ENCODE measurements around the gene SAV1. TPM values are rescaled to one million over a fixed set of nuclear protein-coding genes. Genes with fewer than 3 reads are reported as not detected.

Gene SAV1
- total RNA-seq, 1 experiment from 2014 or later = 64.1 TPM

DNA sequence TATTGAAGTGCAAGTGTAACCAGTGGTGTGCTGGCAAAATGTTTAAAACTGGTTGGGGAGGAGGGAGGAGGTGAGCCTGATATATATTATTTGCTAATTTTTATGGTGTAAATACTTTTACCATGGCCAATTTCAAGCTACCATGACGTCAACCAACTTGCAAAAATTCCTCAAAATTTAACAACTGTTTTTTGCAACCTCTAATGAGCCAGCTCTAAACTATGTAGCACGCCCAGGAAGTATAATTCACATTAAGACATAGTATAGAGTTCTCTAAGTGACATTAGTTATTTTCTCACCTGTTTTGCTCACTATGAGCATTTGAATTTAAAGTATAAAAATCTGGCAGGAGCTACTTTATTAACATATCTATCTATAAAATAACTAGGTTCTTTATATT lies 66.7 kb downstream of the SAV1 start:
- ChIA-PET CTCF (interaction anchor here (0.6 to 2.9 kb wide), 17 partner anchors 9 to 337 kb away, joined by 3 to 33 read pairs (median 4); partner anchors contain the start of genes ATL1 and SAV1), POLR2A (interaction anchor here (1.6 kb wide), 1 partner anchor 42 kb away, joined by 5 read pairs; the partner anchor contains the start of gene ATL1)
- no peak for ATAC-seq

GRCh38 chr14:50600849-50601248 lies 67.3 kb downstream of the SAV1 start:
- Mint-ChIP-seq H3K4me3 (no peak overlapping the region), H3K36me3 (no peaks in the 10 kb centered on the region; the same call in 1 of the 2 replicates), H3K4me1 (peaks cover 18% of the 10 kb centered on the region), H3K27ac (no peak overlapping the region), H3K27me3 (ENCODE audit: low read depth) (no peaks in the 10 kb centered on the region), H3K9me3 (no peaks in the 10 kb centered on the region)
- ChIA-PET POLR2A (interaction anchor here (1.6 kb wide), 1 partner anchor 41 kb away, joined by 5 read pairs; the partner anchor contains the start of gene ATL1), CTCF (interaction anchor here (0.6 to 2.9 kb wide), 19 partner anchors 9 to 338 kb away, joined by 3 to 33 read pairs (median 4); partner anchors contain the start of gene SAV1)
- peak; percentile 65; the same call in 1 of the 2 replicates for ATAC-seq
- DNase-seq (ENCODE audit: low spot score) = no peak
- TF ChIP-seq ZNF121 (CRISPR knock-in tag; IDR thresholded peaks at IDR 0.05) (peak; percentile 81), ETV6 (CRISPR knock-in tag; IDR thresholded peaks at IDR 0.05) (no peak)

More for the DNA sequence above, 66.7 kb downstream of the SAV1 start:
- no peak overlapping the region for H3K4me3 Mint-ChIP-seq
- no peak for DNase-seq (ENCODE audit: low spot score)
- H3K27ac Mint-ChIP-seq = no peak overlapping the region
- no peaks in the 10 kb centered on the region for H3K27me3 Mint-ChIP-seq (ENCODE audit: low read depth)
- TF ChIP-seq, protein P1, sequence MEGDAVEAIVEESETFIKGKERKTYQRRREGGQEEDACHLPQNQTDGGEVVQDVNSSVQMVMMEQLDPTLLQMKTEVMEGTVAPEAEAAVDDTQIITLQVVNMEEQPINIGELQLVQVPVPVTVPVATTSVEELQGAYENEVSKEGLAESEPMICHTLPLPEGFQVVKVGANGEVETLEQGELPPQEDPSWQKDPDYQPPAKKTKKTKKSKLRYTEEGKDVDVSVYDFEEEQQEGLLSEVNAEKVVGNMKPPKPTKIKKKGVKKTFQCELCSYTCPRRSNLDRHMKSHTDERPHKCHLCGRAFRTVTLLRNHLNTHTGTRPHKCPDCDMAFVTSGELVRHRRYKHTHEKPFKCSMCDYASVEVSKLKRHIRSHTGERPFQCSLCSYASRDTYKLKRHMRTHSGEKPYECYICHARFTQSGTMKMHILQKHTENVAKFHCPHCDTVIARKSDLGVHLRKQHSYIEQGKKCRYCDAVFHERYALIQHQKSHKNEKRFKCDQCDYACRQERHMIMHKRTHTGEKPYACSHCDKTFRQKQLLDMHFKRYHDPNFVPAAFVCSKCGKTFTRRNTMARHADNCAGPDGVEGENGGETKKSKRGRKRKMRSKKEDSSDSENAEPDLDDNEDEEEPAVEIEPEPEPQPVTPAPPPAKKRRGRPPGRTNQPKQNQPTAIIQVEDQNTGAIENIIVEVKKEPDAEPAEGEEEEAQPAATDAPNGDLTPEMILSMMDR (IDR thresholded peaks at IDR 0.05) = no peak
- no peak for TF ChIP-seq CREB1 (CRISPR knock-in tag; IDR thresholded peaks at IDR 0.05)
- H3K4me1 Mint-ChIP-seq = peaks cover 18% of the 10 kb centered on the region
- H3K9me3 Mint-ChIP-seq = no peaks in the 10 kb centered on the region
- H3K36me3 Mint-ChIP-seq = no peaks in the 10 kb centered on the region; the same call in 1 of the 2 replicates

- 0 out of 2 replicates have a peak overlapping the region, but pooled peaks have one; percentile 39 for H3K27ac Mint-ChIP-seq
- POLR2A ChIA-PET = interaction anchor here (1.6 kb wide), 1 partner anchor 40 kb away, joined by 5 read pairs; the partner anchor contains the start of gene ATL1
- H3K36me3 Mint-ChIP-seq = no peaks in the 10 kb centered on the region; the same call in 1 of the 2 replicates
- H3K9me3 Mint-ChIP-seq = no peaks in the 10 kb centered on the region
- H3K4me3 Mint-ChIP-seq = no peak overlapping the region
- peaks cover 19% of the 10 kb centered on the region for H3K4me1 Mint-ChIP-seq
- CTCF ChIA-PET = interaction anchor here (0.6 to 2.9 kb wide), 16 partner anchors 8 to 260 kb away, joined by 3 to 33 read pairs (median 4); partner anchors contain the start of gene SAV1
- no peak for TF ChIP-seq ESRRA (CRISPR knock-in tag; IDR thresholded peaks at IDR 0.05; ENCODE audit: borderline replicate concordance)
- no peak for TF ChIP-seq ZNF423 (CRISPR knock-in tag; IDR thresholded peaks at IDR 0.05)
- no peak for TF ChIP-seq HMGA2 (CRISPR knock-in tag; IDR thresholded peaks at IDR 0.05)
- no peak for DNase-seq (ENCODE audit: low spot score)
- H3K27me3 Mint-ChIP-seq (ENCODE audit: low read depth) = no peaks in the 10 kb centered on the region
- peak; percentile 78 for ATAC-seq
Measured at GRCh38 chr14:50599700-50600444, 68.2 kb downstream of the SAV1 start.

GRCh38 chr14:50598765-50599164 lies 69.3 kb downstream of the SAV1 start:
- DNase-seq (ENCODE audit: low spot score) (no peak), ATAC-seq (no peak)
- no peak overlapping the region for H3K4me3 Mint-ChIP-seq
- H3K4me1 Mint-ChIP-seq = peaks cover 30% of the 10 kb centered on the region
- ChIA-PET CTCF (interaction anchor here (0.6 to 1.5 kb wide), 2 partner anchors 135 to 175 kb away, joined by 3 to 5 read pairs; no protein-coding TSS in a partner anchor), POLR2A (no interaction called here)
- no peaks in the 10 kb centered on the region; the same call in 1 of the 2 replicates for H3K36me3 Mint-ChIP-seq
- H3K9me3 Mint-ChIP-seq = peaks cover 2% of the 10 kb centered on the region; the same call in 1 of the 2 replicates
- H3K27ac Mint-ChIP-seq = no peak overlapping the region
- H3K27me3 Mint-ChIP-seq (ENCODE audit: low read depth) = no peaks in the 10 kb centered on the region
- TF ChIP-seq ZNF219 (CRISPR knock-in tag; IDR thresholded peaks at IDR 0.05; ENCODE audit: borderline replicate concordance) (no peak), ERG (CRISPR knock-in tag; IDR thresholded peaks at IDR 0.05) (no peak), ZNF425 (CRISPR knock-in tag; conservative IDR thresholded peaks at IDR 0.05) (no peak), HMGXB4 (CRISPR knock-in tag; IDR thresholded peaks at IDR 0.05) (no peak), ZNF317 (CRISPR knock-in tag; IDR thresholded peaks at IDR 0.05; ENCODE audit: borderline replicate concordance, low read depth) (no peak), IRF1 (CRISPR knock-in tag; IDR thresholded peaks at IDR 0.05) (no peak), ZNF416 (CRISPR knock-in tag; IDR thresholded peaks at IDR 0.05) (no peak)
- TF ChIP-seq, protein P2, sequence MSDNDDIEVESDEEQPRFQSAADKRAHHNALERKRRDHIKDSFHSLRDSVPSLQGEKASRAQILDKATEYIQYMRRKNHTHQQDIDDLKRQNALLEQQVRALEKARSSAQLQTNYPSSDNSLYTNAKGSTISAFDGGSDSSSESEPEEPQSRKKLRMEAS (CRISPR knock-in tag; IDR thresholded peaks at IDR 0.05) = no peak
- TF ChIP-seq, protein P3, sequence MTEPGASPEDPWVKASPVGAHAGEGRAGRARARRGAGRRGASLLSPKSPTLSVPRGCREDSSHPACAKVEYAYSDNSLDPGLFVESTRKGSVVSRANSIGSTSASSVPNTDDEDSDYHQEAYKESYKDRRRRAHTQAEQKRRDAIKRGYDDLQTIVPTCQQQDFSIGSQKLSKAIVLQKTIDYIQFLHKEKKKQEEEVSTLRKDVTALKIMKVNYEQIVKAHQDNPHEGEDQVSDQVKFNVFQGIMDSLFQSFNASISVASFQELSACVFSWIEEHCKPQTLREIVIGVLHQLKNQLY (CRISPR knock-in tag; IDR thresholded peaks at IDR 0.05) = no peak
